A673 (cell line): Measurements from ENCODE around the gene HMGB4. TPM values are rescaled to one million over a fixed set of nuclear protein-coding genes. Genes with fewer than 3 reads are reported as not detected.

Experiments used
- Bru-seq: library from RNA; stranded (reverse); fragments of 400-500 nt; gene quantifications from one replicate; lab custom pipeline; 2021; lab: Mats Ljungman, UMichigan
- BruChase-seq, 2 experiments: library from RNA; stranded (reverse); fragments of 400-500 nt; gene quantifications; one replicate each; lab custom pipeline; 2021; lab: Mats Ljungman, UMichigan
- BruUV-seq: library from RNA; stranded (reverse); fragments of 400-500 nt; replicated peaks from 2 replicates; lab custom pipeline; 2021; lab: Mats Ljungman, UMichigan
- CTCF ChIA-PET: fragments of 300-600 bp; sonication (Branson Sonifier 250); formaldehyde crosslinking; loops from one replicate; lab custom pipeline; 2022; ENCODE audit warnings: antibody characterized with exemption; lab: Charles Lee
- POLR2A ChIA-PET: fragments of 300-600 bp; sonication (Branson Sonifier 250); formaldehyde crosslinking; loops from one replicate; lab custom pipeline; 2022; ENCODE audit warnings: antibody characterized with exemption; ENCODE audit not compliant: low non-redundant PET; lab: Charles Lee
- DNase-seq: peaks from one replicate; pipeline ENCODE4 v3.0.0-alpha.2; 2015; ENCODE audit warnings: low spot score
- H3K27ac ChIP-seq: fragments of 200-600 bp; sonication (generic); 2 replicates; pipeline ENCODE4 v1.5.1; 2016; ENCODE audit warnings: mixed run types, low read depth, mild to moderate bottlenecking, mixed read lengths, antibody characterized with exemption, low read length; ENCODE audit not compliant: poor library complexity, severe bottlenecking
- H3K27me3 ChIP-seq: fragments of 200-600 bp; sonication (generic); replicated peaks from 2 replicates; pipeline ENCODE4 v1.6.1; 2017; ENCODE audit warnings: mixed run types, low read depth, mild to moderate bottlenecking, mixed read lengths, antibody characterized with exemption, low read length; ENCODE audit not compliant: insufficient read depth, poor library complexity
- H3K36me3 ChIP-seq: fragments of 200-600 bp; sonication (generic); 2 replicates; pipeline ENCODE4 v1.6.1; 2016; ENCODE audit warnings: mixed run types, mild to moderate bottlenecking, mixed read lengths, antibody characterized with exemption, low read length; ENCODE audit not compliant: insufficient read depth, poor library complexity, severe bottlenecking
- H3K4me1 ChIP-seq: fragments of 200-600 bp; sonication (generic); 2 replicates; pipeline ENCODE4 v1.6.1; 2017; ENCODE audit warnings: mixed run types, mild to moderate bottlenecking, mixed read lengths, antibody characterized with exemption, low read length; ENCODE audit not compliant: insufficient read depth, poor library complexity, severe bottlenecking
- H3K4me3 ChIP-seq: fragments of 200-600 bp; sonication (generic); 2 replicates; pipeline ENCODE4 v1.5.1; 2016; ENCODE audit warnings: low read depth, mixed run types, mild to moderate bottlenecking, mixed read lengths, low read length; ENCODE audit not compliant: poor library complexity, severe bottlenecking
- H3K9me3 ChIP-seq: fragments of 200-600 bp; sonication (generic); 2 replicates; pipeline ENCODE4 v1.6.1; 2016; ENCODE audit warnings: mixed run types, low read depth, mild to moderate bottlenecking, mixed read lengths, antibody characterized with exemption, low read length; ENCODE audit not compliant: poor library complexity, severe bottlenecking
- EZH2 ChIP-seq: fragments of 200-600 bp; sonication (generic); IDR thresholded peaks from 2 replicates; pipeline ENCODE4 v1.6.1; 2017; ENCODE audit warnings: borderline replicate concordance, low read depth, mild to moderate bottlenecking, mixed read lengths, antibody characterized with exemption, low read length; ENCODE audit not compliant: poor library complexity, severe bottlenecking
- intact Hi-C: fragments of 100-400 bp; cut with micrococcal nuclease; formaldehyde crosslinking; loops from one replicate; pipeline ENCODE4 v1.10.0; 2022; ENCODE audit not compliant: unreplicated experiment
- long read RNA-seq: library from polyadenylated mRNA; stranded (forward); transcript quantifications from one replicate; pipeline ENCODE4 v2.0.0, GENCODE V29; 2022
- total RNA-seq: library from RNA; stranded (reverse); gene quantifications from 2 replicates; pipeline ENCODE4 v1.2.3, GENCODE V29; 2021
- TF ChIP-seq, protein P1 (sequence below): fragments of 300-800, 200-600 bp; sonication (generic); conservative IDR thresholded peaks from 2 replicates; pipeline ENCODE4 v1.5.1; 2017; ENCODE audit warnings: low read depth, mild to moderate bottlenecking, antibody characterized with exemption, low read length, moderate library complexity, mixed read lengths

The HMGB4 gene, protein sequence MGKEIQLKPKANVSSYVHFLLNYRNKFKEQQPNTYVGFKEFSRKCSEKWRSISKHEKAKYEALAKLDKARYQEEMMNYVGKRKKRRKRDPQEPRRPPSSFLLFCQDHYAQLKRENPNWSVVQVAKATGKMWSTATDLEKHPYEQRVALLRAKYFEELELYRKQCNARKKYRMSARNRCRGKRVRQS
- not detected in 2 replicates for total RNA-seq
- Bru-seq, nascent RNA = not detected
- BruChase-seq, experiment 1, labeled RNA remaining after a 2-hour chase = not detected
- BruChase-seq, experiment 2, labeled RNA remaining after a 6-hour chase = not detected
- long read RNA-seq = 0 reads

DNA sequence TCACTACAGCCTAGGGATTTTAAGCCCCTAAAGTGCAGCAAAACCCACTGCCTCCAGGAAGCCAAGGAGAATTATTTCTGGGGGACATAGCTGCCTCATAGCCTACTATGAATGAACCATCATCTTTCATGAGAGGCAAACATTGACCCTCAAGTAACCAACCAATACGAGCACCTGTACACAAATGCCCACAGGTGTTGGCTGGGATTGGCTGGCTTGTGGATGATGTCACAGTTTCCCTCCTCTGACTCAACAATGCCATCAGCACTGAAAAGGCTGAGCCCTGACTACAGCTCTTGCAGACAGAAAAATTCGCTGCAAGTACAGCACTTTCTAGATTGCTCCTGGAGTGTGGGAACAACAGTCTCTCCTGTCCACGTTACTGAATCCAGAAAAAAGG lies at the start of gene HMGB4:
HMGB4 (plus strand) TSS at position 301 of the 400 bp plus-strand sequence. CDS start 113 bp downstream, outside the sequence.
- no peak within 1 kb of the TSS for H3K4me3 ChIP-seq
- H3K27me3 ChIP-seq = peaks cover 4% of the 10 kb centered on the region
- POLR2A ChIA-PET = no interaction called here
- TF ChIP-seq EZH2 = no peak
- TF ChIP-seq, protein P1, sequence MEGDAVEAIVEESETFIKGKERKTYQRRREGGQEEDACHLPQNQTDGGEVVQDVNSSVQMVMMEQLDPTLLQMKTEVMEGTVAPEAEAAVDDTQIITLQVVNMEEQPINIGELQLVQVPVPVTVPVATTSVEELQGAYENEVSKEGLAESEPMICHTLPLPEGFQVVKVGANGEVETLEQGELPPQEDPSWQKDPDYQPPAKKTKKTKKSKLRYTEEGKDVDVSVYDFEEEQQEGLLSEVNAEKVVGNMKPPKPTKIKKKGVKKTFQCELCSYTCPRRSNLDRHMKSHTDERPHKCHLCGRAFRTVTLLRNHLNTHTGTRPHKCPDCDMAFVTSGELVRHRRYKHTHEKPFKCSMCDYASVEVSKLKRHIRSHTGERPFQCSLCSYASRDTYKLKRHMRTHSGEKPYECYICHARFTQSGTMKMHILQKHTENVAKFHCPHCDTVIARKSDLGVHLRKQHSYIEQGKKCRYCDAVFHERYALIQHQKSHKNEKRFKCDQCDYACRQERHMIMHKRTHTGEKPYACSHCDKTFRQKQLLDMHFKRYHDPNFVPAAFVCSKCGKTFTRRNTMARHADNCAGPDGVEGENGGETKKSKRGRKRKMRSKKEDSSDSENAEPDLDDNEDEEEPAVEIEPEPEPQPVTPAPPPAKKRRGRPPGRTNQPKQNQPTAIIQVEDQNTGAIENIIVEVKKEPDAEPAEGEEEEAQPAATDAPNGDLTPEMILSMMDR = no peak
- CTCF ChIA-PET = no interaction called here
- no peak for DNase-seq
- no peaks in the 10 kb centered on the region for H3K9me3 ChIP-seq
- BruUV-seq = no TSS peak
- peaks cover 4% of the 10 kb centered on the region for H3K4me1 ChIP-seq
- no peak within 1 kb of the TSS for H3K27ac ChIP-seq
- intact Hi-C loops = no loop called here
- no peaks in the 10 kb centered on the region for H3K36me3 ChIP-seq

- BruUV-seq = no TSS peak
- no peak for DNase-seq
- peaks cover 8% of the 10 kb centered on the region for H3K27me3 ChIP-seq
- no peak overlapping the region for H3K4me3 ChIP-seq
- ChIA-PET CTCF (no interaction called here), POLR2A (no interaction called here)
- H3K36me3 ChIP-seq = no peaks in the 10 kb centered on the region
- no peaks in the 10 kb centered on the region for H3K9me3 ChIP-seq
- no peaks in the 10 kb centered on the region for H3K4me1 ChIP-seq
- no peak overlapping the region for H3K27ac ChIP-seq
- intact Hi-C loops = no loop called here
- TF ChIP-seq, protein P1 = no peak
- no peak for TF ChIP-seq EZH2
Measured at GRCh38 chr1:33814166-33814565, 49.7 kb upstream of the HMGB4 start.

DNA sequence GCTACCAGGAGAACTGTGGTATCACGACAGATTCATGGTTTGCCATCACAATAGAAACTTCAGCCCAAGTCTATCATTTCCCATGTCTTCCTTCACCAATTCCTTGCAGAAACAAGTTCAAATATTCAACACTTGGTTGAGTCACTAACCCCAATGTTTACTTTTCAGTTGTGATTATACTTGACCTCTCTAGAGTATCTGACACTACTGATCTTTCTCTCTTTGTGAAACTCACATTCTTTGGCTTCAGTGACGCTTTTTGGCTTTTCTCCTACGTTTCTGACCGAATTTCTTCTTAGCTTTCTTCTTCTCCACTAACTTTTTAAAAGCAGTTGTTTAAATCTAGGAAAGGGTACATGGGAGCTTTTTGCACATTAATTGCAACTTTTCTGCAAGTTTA lies 48.8 kb upstream of the HMGB4 start:
- ChIA-PET POLR2A (no interaction called here), CTCF (no interaction called here)
- DNase-seq = no peak
- H3K4me1 ChIP-seq = no peaks in the 10 kb centered on the region
- no peak for TF ChIP-seq EZH2
- TF ChIP-seq, protein P1 = no peak
- H3K36me3 ChIP-seq = no peaks in the 10 kb centered on the region
- peaks cover 8% of the 10 kb centered on the region for H3K27me3 ChIP-seq
- H3K4me3 ChIP-seq = no peak overlapping the region
- intact Hi-C loops = no loop called here
- no TSS peak for BruUV-seq
- no peak overlapping the region for H3K27ac ChIP-seq
- H3K9me3 ChIP-seq = no peaks in the 10 kb centered on the region
